Neural progenitor cell (in vitro differentiated cells): Measurements from ENCODE around the gene ABCC8. TPM values are rescaled to one million over a fixed set of nuclear protein-coding genes. Genes with fewer than 3 reads are reported as not detected.

Source experiments
- DNase-seq: peaks from one replicate; pipeline ENCODE4 v3.0.0-alpha.2; 2016; ENCODE audit warnings: low spot score
- H2AFZ ChIP-seq: fragments of 200-600 bp; sonication (generic); replicated peaks from 2 replicates; pipeline ENCODE4 v1.6.1; 2016; ENCODE audit warnings: antibody characterized with exemption
- H3F3A ChIP-seq: fragments of 200-600 bp; sonication (generic); 2 replicates; pipeline ENCODE4 v1.6.1; 2016; ENCODE audit warnings: antibody characterized with exemption, low read depth
- H3K27ac ChIP-seq: fragments of 200-600 bp; sonication (generic); 2 replicates; pipeline ENCODE4 v1.5.1; 2016; ENCODE audit warnings: mild to moderate bottlenecking
- H3K27me3 ChIP-seq: fragments of 200-600 bp; sonication (generic); 2 replicates; pipeline ENCODE4 v1.6.1; 2016; ENCODE audit warnings: mild to moderate bottlenecking, moderate library complexity
- H3K36me3 ChIP-seq: fragments of 200-600 bp; sonication (generic); 2 replicates; pipeline ENCODE4 v1.5.1; 2016
- H3K4me1 ChIP-seq: fragments of 200-600 bp; sonication (generic); 2 replicates; pipeline ENCODE4 v1.6.1; 2016; ENCODE audit warnings: mixed run types
- H3K4me2 ChIP-seq: fragments of 200-600 bp; sonication (generic); 2 replicates; pipeline ENCODE4 v1.6.1; 2016
- H3K4me3 ChIP-seq: fragments of 200-600 bp; sonication (generic); 2 replicates; pipeline ENCODE4 v1.5.1; 2016
- H3K79me2 ChIP-seq: fragments of 200-600 bp; sonication (generic); 2 replicates; pipeline ENCODE4 v1.6.1; 2016; ENCODE audit warnings: low read depth
- H3K9ac ChIP-seq: fragments of 200-600 bp; sonication (generic); 2 replicates; pipeline ENCODE4 v1.6.1; 2016
- H3K9me3 ChIP-seq: fragments of 200-600 bp; sonication (generic); 2 replicates; pipeline ENCODE4 v1.5.1; 2016; ENCODE audit warnings: low read depth
- H4K20me1 ChIP-seq: fragments of 200-600 bp; sonication (generic); 2 replicates; pipeline ENCODE4 v1.6.1; 2016; ENCODE audit warnings: low read depth
- H3K27ac Mint-ChIP-seq: 3 replicates; pipeline ENCODE4 v1.8.0; 2021; ENCODE audit warnings: mixed read lengths
- H3K27me3 Mint-ChIP-seq: 2 replicates; pipeline ENCODE4 v1.8.0; 2022; ENCODE audit warnings: low read depth, mild to moderate bottlenecking, inconsistent platforms, moderate library complexity, mixed read lengths; ENCODE audit not compliant: insufficient read depth
- H3K36me3 Mint-ChIP-seq: 3 replicates; pipeline ENCODE4 v1.8.0; 2021; ENCODE audit warnings: mixed read lengths
- H3K4me1 Mint-ChIP-seq: 3 replicates; pipeline ENCODE4 v1.8.0; 2021; ENCODE audit warnings: mixed read lengths
- H3K4me3 Mint-ChIP-seq: 3 replicates; pipeline ENCODE4 v1.8.0; 2021; ENCODE audit warnings: mild to moderate bottlenecking, moderate library complexity, mixed read lengths
- H3K9me3 Mint-ChIP-seq: 3 replicates; pipeline ENCODE4 v1.8.0; 2020; ENCODE audit warnings: mixed read lengths
- EZH2 ChIP-seq: fragments of 200-600 bp; sonication (generic); IDR thresholded peaks from 2 replicates; pipeline ENCODE4 v1.6.1; 2017; ENCODE audit warnings: antibody characterized with exemption, mild to moderate bottlenecking, moderate library complexity
- EZH2phosphoT487 ChIP-seq: fragments of 200-600 bp; sonication (generic); IDR thresholded peaks from 2 replicates; pipeline ENCODE4 v1.6.1; 2017; ENCODE audit warnings: antibody characterized with exemption
- total RNA-seq: library from RNA; depleted of rRNA; stranded (reverse); fragments of >200 nt; gene quantifications from 2 replicates; pipeline ENCODE4 v1.2.3, GENCODE V29; 2015; ENCODE audit warnings: low replicate concordance
- TF ChIP-seq, protein P1 (sequence below): fragments of 200-600 bp; sonication (generic); IDR thresholded peaks from 2 replicates; pipeline ENCODE4 v1.5.1; 2017; ENCODE audit warnings: antibody characterized with exemption, mild to moderate bottlenecking

Gene ABCC8
- total RNA-seq, 1 donor from 2014 or later: 0.32 TPM

DNA sequence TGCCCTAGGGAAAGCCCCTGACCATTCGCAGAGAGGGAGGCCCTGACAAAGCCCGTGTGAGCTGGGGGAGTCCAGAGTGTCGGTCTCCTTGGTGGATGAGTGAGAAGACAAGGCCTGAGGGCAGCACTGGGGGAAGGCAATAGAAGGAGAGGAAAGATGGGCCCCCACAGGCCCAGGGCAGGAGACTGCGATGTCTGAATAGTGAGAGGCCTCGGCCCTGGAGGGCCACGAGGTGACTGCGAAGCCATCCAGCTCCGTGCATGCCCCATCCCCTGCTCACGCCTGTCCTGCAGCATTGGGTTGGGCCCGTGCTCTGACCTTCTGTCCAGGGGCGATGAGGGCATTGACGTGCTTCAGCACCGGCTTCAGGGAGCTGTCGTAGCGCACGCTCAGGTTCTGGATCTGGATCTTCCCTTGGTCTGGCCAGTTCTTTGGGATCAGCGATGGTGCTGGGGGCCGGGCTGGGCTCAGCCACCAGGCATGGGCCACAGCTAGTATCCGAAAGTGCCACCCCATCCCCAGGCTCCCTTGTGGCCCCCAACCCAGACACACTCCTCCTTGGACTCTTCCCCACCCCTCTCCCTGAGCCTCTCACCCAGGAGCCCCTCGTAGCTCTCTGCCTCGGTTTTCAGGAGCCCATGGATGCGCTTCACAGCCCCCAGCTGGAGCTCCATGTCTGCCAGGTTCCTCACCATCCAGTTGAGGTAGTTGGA is 79.9 kb downstream of the ABCC8 start:
- Histone ChIP-seq H3K36me3 (no peaks in the 10 kb centered on the region), H3F3A (no peaks in the 10 kb centered on the region), H3K9me3 (no peaks in the 10 kb centered on the region), H2AFZ (no peak overlapping the region), H3K4me1 (no peaks in the 10 kb centered on the region), H3K27me3 (no peaks in the 10 kb centered on the region), H3K4me3 (no peak overlapping the region), H3K4me2 (no peak overlapping the region), H3K27ac (no peak overlapping the region), H3K9ac (no peak overlapping the region), H3K79me2 (no peaks in the 10 kb centered on the region), H4K20me1 (no peaks in the 10 kb centered on the region)
- no peak for DNase-seq
- H3K27me3 Mint-ChIP-seq: peaks cover 5% of the 10 kb centered on the region
- no peak overlapping the region for H3K4me3 Mint-ChIP-seq
- no peaks in the 10 kb centered on the region for H3K9me3 Mint-ChIP-seq
- TF ChIP-seq EZH2phosphoT487: no peak
- TF ChIP-seq EZH2: no peak
- TF ChIP-seq, protein P1, sequence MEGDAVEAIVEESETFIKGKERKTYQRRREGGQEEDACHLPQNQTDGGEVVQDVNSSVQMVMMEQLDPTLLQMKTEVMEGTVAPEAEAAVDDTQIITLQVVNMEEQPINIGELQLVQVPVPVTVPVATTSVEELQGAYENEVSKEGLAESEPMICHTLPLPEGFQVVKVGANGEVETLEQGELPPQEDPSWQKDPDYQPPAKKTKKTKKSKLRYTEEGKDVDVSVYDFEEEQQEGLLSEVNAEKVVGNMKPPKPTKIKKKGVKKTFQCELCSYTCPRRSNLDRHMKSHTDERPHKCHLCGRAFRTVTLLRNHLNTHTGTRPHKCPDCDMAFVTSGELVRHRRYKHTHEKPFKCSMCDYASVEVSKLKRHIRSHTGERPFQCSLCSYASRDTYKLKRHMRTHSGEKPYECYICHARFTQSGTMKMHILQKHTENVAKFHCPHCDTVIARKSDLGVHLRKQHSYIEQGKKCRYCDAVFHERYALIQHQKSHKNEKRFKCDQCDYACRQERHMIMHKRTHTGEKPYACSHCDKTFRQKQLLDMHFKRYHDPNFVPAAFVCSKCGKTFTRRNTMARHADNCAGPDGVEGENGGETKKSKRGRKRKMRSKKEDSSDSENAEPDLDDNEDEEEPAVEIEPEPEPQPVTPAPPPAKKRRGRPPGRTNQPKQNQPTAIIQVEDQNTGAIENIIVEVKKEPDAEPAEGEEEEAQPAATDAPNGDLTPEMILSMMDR: no peak
- H3K4me1 Mint-ChIP-seq: no peaks in the 10 kb centered on the region
- no peaks in the 10 kb centered on the region for H3K36me3 Mint-ChIP-seq
- peak overlapping the region; percentile 47 for H3K27ac Mint-ChIP-seq

DNA sequence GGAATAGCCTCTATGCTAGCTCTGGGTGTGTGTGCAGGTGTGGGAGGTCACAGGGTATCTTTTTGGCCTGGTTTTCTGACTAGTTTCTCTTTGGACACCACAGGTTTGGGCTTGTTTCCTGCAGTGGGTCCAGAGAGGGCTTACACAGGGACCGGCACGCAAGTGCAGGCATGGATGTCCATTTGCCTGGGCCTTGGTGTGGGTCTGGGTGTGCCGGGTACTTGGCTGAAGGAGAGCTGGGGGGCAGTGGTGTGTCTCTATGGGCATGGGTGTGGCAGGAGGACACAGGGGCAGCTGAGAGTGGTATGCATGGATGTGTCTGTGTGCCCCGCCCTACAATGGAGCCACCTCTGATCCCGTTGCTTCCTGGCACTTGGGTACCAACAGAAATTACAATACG is 80.7 kb downstream of the ABCC8 start:
- no peak overlapping the region for H3K4me3 Mint-ChIP-seq
- no peaks in the 10 kb centered on the region for H3K36me3 Mint-ChIP-seq
- H3K27me3 ChIP-seq: no peaks in the 10 kb centered on the region
- H3K27ac Mint-ChIP-seq: no peak overlapping the region
- H3K79me2 ChIP-seq: no peaks in the 10 kb centered on the region
- H3K4me2 ChIP-seq: no peak overlapping the region
- H3K4me3 ChIP-seq: no peak overlapping the region
- no peak overlapping the region for H3K9ac ChIP-seq
- H3K36me3 ChIP-seq: no peaks in the 10 kb centered on the region
- no peaks in the 10 kb centered on the region for H3K4me1 ChIP-seq
- no peak for DNase-seq
- H4K20me1 ChIP-seq: no peaks in the 10 kb centered on the region
- no peaks in the 10 kb centered on the region for H3K9me3 Mint-ChIP-seq
- H3F3A ChIP-seq: no peaks in the 10 kb centered on the region
- no peak overlapping the region for H2AFZ ChIP-seq
- peaks cover 7% of the 10 kb centered on the region for H3K27me3 Mint-ChIP-seq
- TF ChIP-seq, protein P1: no peak
- TF ChIP-seq EZH2phosphoT487 (no peak), EZH2 (no peak)
- H3K4me1 Mint-ChIP-seq: no peaks in the 10 kb centered on the region
- no peak overlapping the region for H3K27ac ChIP-seq
- H3K9me3 ChIP-seq: no peaks in the 10 kb centered on the region

GRCh38 chr11:17395554-17395961 is 81.1 kb downstream of the ABCC8 start:
- H3K9me3 ChIP-seq: no peaks in the 10 kb centered on the region
- peaks cover 7% of the 10 kb centered on the region for H3K27me3 Mint-ChIP-seq
- H3K27ac ChIP-seq: no peak overlapping the region
- no peaks in the 10 kb centered on the region for H3K4me1 ChIP-seq
- no peak overlapping the region for H3K4me3 ChIP-seq
- no peaks in the 10 kb centered on the region for H3K27me3 ChIP-seq
- H3K36me3 ChIP-seq: no peaks in the 10 kb centered on the region
- H2AFZ ChIP-seq: no peak overlapping the region
- H3K9me3 Mint-ChIP-seq: no peaks in the 10 kb centered on the region
- no peaks in the 10 kb centered on the region for H4K20me1 ChIP-seq
- H3K79me2 ChIP-seq: no peaks in the 10 kb centered on the region
- no peaks in the 10 kb centered on the region for H3F3A ChIP-seq
- H3K9ac ChIP-seq: no peak overlapping the region
- no peaks in the 10 kb centered on the region for H3K4me1 Mint-ChIP-seq
- no peak overlapping the region for H3K4me3 Mint-ChIP-seq
- H3K36me3 Mint-ChIP-seq: no peaks in the 10 kb centered on the region
- H3K27ac Mint-ChIP-seq: no peak overlapping the region
- no peak overlapping the region for H3K4me2 ChIP-seq
- no peak for DNase-seq
- no peak for TF ChIP-seq EZH2
- TF ChIP-seq, protein P1: no peak
- TF ChIP-seq EZH2phosphoT487: no peak
